Inflammatory macrophage (primary cell): Measurements from ENCODE around the gene RDM1.

Experiments
- DNase-seq, 2 donors: peaks; one replicate each; pipeline ENCODE4 v3.0.0-alpha.2; 2020 to 2022

The RDM1 gene

DNA sequence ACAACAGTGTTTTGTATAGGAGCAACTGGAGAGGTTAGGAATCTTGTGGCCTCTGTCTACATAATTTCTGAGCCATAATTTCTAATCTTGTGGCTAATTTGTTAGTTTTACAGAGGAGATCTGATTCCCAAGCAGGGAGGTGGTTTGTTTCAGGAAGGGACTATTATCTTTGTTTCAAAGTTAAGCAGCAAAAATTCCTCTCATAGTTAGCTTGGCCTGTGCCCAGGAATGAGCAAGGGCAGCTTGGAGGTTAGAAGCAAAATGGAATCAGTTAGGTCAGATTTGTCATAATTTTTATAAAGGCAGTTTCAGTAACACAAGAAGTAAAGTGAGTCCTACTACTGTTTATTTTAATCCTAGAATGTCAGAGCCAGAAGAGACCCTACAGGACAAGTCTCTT lies 2.0 kb upstream of the RDM1 start:
- no peak for DNase-seq

GRCh38 chr17:35931794-35932425 lies 1.3 kb upstream of the RDM1 start:
- DNase-seq = no peak

DNA sequence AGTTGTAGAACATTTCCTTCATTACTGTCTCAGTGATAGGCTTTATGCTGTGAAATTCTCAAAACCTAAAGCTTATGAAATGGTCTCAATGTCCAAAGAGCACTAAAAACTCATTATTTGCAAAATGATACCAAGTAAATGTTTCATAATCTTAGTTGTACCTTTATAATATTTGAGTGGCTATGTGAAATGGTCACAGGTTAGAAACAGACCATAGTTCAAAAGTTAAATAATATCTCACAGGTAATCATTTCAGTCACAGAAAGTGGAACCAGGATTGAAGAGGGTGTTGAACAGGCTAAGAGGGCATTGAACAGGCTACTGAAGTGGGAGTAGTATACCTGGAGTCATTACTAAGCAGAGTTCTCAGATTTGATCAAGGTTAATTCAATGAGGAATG lies 2.9 kb downstream of the RDM1 start:
- no peak for DNase-seq

- no peak for DNase-seq
Observed at GRCh38 chr17:35923609-35924114, 6.9 kb downstream of the RDM1 start.

DNA sequence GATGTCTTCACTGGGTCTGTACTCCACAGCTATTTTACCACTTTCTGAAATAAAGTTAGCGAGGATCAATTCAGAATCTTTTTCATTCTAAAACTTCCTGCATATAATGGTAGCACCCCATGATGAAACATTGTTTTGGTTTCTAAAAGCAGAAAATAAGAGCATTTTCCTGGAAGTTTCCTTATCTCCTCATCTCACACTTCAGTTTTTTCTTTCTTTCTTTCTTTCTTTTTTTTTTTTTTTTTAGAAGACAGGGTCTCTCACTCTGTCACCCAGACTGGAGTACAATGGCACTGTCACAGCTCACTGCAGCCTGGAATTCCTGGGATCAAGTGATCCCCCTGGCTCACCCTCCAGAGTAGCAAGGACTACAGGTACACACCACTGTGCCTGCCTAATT lies 10.3 kb downstream of the RDM1 start:
- no peak for DNase-seq

DNA sequence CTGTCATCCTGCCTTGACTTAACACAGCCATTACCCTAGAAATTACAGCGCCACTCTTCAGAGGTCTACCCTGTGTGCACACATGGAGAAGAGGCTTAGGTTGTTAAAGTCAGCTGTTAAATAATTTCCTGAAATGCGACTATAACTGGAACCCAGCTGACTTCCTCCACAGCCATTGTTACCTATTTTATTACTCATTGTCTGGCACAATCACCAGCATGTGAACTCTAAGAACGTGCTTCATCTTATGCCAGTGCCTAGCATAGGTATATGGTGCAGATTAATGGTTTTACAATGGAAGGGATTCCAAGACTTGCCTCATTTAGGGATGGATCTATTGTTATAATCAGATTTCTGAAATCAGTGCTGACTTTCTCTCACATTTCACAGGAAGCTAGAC lies 11.9 kb downstream of the RDM1 start:
- peak in 1 of 2 donors; percentile 3 for DNase-seq

DNA sequence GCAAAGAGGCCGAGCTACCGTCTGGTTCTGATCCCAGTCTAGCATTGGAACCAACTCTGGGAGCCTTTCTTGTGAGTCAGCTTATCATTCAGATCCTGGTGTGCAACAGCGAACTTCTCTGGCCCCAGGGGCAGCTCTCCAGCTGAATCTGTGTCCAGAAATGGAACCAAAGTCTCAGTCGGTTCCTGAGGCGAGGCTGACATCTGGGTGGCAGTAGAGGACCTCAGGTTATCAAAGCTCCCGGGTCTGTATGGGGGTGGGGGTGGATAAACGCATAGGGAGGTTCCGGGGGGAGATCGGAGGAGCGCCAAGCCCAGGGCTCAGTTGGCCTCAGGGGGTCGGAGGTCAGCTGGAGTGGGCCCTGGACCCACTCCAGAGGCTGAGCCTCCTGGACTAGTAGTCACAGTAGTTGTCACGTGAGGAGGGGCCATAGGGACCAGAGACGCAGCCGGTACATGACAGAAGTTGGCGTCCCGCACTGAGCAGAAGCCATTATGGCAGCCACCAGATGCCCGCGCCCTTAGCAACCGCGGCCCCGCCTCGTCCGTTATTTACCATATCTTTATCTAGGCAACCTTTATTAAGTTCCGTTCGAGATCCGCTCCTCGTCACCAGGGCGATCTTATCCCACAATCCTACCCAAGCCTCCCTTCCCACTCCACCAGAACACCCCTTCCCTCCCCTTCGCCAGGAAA lies 12.9 kb downstream of the RDM1 start:
- no peak for DNase-seq

GRCh38 chr17:35915153-35915964 lies 15.2 kb downstream of the RDM1 start:
- DNase-seq = peak in 1 of 2 donors; percentile 24

DNA sequence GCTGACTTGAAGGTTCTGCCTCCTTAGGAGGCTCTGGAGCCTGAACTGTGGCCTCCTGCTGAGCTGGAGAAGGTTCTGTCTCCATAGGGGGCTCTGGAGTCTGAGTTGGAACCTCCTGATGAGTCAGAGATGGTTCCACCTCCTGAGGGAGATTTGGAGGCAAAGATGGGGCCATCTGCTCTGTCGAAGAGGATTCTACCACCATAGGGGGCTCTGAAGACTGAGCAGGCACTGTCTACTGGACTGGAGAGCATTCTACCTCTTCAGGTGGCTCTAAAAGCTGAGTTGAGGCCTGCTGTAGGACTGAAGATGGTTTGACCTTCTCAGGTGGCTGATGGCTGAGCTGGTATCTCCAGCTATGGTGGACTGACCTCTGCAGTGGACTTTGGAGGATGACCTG lies 16.2 kb downstream of the RDM1 start:
- no peak for DNase-seq

DNA sequence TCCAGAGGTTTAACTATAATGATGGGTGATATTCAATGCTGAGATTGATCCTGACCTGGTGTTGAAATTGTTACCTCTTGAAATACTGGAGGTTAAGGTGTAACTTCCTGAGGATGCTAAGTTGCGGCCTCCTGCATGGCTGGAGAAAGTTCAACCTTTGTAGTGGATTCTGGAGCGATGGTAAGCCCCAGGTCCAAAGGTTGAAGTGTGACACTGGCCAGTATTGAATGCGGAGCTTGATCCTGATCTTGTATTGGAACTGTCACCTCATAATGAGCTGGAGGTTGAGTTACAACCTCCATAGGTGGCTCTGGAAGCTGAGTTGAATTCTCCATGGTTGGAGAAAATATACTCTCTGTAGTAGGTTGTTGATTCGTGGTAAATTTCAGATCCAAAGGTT lies 17.0 kb downstream of the RDM1 start:
- no peak for DNase-seq

GRCh38 chr17:35912942-35913341 lies 17.6 kb downstream of the RDM1 start:
- DNase-seq = no peak

GRCh38 chr17:35912339-35912912 lies 18.1 kb downstream of the RDM1 start:
- no peak for DNase-seq

GRCh38 chr17:35909408-35909807 lies 21.2 kb downstream of the RDM1 start:
- no peak for DNase-seq

- no peak for DNase-seq
Observed at GRCh38 chr17:35907691-35908090, 22.9 kb downstream of the RDM1 start.

DNA sequence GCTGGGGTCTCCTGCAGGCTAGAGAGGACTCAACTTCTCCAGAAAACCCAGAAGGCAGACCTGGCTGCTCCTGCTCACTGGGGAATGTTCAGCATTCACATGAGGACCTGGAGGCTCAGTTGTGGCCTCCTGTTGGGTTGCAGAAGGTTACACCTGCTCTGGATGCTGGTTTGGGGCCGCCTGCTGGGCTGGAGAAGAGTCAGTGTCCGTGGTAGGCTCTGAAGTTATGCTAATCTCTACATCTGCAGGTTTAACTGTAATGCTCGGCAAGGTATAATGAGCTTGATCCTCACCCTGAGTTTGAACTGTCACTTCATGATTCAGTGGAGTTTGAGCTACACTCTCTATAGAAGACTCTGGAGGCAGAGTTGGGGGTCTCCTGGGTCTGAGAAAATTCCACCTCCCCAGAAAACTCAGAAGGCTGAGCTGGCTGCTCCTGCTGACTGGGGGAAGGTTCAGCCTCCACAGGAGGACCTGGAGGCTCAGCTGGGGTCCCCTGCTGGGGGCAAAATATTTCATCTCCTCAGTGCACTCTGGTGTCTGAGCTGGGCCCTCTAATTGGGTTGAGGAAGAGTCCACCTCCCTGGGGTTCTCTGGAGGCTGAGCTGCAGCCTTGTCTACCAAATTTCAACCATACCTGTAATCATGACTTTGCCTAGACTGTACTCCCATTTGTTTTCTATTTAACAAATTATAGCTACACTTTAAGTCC lies 23.5 kb downstream of the RDM1 start:
- no peak for DNase-seq

- no peak for DNase-seq
Observed at GRCh38 chr17:35906191-35906925, 24.2 kb downstream of the RDM1 start.

GRCh38 chr17:35903451-35903850 lies 27.1 kb downstream of the RDM1 start:
- DNase-seq = no peak

DNA sequence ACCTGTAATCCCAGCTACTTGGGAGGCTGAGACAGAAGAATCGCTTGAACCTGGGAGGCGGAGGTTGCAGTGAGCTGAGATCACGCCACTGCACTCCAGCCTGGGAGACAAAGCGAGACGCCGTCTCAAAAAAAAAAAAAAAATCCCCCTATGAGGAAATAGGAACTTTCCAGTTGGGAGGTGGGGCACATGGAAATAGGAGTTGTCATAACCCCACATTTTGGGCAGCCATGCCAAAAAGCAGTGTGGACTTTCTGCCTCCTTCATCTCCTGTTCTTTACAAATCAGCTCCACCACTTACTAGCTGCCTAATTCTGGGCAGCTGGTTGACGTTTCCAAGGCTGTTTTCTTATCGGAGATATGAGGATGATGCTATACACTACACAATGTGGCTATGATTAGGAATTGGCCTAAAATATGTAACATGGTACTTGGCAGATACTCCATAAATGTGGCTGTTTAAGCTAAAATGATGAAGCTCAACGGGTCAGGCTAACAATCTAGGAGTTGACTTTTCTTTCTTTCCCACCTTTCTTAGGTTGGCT lies 28.9 kb downstream of the RDM1 start:
- no peak for DNase-seq

DNA sequence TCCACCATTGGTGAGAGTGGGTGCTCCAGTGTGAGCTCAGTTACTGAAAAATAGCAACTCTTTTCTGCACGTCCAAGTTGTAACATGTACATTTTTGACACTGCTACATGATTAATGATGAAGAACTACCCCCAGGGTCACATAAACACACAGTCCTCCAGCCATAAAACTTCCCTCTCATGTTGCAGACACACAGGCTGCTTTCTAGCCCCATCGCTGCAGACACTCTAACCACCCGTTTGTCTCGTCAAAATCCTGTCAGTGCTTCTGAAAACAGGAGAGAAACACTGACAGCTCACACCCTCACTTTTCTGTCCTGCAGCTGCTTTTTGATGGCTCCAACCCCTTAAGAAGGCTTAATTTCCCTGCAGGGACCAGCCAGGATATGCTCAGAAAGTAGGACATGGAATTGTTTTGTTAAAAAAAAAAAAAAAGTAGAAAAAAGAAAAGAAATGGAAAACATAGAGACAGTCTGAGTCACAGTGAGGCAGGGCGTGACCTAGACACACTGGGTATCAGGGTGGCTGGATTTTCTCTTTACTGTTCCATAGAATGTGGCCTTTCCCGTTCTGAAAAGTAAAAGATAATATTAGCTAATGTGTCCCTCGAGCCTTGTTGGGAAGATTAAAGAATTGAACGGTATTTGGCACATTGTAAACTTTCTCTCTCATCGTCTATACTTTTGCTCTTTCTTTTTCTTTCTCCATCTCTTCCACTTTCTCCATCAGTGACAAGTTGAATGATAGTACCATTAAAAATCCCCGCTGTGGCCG lies 29.7 kb downstream of the RDM1 start:
- DNase-seq = no peak

- no peak for DNase-seq
Observed at GRCh38 chr17:35900280-35900679, 30.3 kb downstream of the RDM1 start.
